ENCODE measurements around the gene CDK18.

Gene CDK18

GRCh38 chr1:205506409-205507200, 2.1 kb downstream of the CDK18 start:
- no peak for DNase-seq

DNA sequence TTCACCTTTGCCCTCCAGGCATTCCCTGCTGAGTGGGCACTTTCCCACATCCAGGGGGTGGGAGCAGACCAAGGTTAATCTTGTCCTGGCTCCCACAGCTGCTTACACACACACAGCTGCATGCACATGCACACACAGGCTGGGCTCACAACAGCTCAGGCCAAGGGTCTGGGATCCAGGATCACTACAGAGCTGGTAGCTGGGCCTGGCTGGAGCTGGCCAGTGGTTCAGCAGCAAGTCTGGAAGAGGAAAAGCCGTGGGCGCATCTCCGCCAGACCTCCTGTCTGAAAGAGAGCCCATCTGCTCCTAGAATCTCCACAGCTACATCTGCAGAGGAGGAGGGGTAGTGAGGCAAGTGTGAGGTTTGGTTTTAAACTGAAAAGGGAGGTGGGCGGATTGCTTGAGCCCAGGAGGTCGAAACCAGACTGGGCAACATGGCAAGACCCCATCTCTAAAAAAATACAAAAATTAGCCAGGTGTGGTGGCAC, 3.8 kb downstream of the CDK18 start:
- DNase-seq = no peak

- no peak for DNase-seq
Measured at GRCh38 chr1:205510308-205510950, 6.0 kb downstream of the CDK18 start.

DNA sequence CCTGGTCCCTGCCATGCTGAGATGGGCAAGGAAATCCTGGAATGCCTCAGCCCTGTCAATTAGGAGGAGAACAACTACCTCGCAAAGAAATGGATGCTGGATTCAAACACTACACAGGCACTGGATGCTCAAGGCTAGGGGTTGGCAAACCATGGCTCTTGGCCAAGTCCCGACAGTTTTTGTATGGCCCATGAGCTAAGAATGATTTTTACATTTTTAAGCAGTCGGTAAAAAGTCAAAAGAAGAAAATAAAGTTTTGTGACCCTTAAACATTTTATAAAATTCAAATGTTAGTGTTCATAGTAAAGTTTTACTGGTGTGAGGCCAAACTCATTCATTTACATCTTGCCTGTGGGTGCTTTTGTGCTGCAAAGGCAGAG, 6.5 kb downstream of the CDK18 start:
- no peak for DNase-seq

- DNase-seq = no peak
Measured at GRCh38 chr1:205512059-205513045, 7.9 kb downstream of the CDK18 start.

DNA sequence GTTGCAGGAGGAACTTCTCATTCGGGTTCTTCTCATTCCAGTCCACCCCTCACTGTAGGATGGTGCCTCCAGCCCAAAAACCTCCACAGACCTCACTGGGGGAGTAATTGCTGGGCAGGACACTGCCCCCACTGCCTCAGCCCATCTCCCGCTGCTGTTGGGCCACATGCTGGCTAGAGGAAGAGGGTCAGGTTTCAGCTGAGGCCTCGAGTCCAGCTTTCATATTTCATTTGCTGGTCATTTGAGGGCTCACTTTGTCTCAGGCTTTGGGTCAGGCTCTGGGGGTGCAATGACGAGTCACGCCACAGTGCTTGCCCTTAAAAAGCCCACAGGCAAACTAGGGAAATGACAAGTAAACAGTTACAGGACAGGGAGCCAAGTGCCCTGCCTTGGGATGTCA, 9.3 kb downstream of the CDK18 start:
- DNase-seq = no peak

- no peak for DNase-seq
Measured at GRCh38 chr1:205514211-205515142, 10.0 kb downstream of the CDK18 start.

GRCh38 chr1:205515781-205516253, 11.3 kb downstream of the CDK18 start:
- DNase-seq = no peak

GRCh38 chr1:205516362-205516761, 11.9 kb downstream of the CDK18 start:
- DNase-seq = no peak

DNA sequence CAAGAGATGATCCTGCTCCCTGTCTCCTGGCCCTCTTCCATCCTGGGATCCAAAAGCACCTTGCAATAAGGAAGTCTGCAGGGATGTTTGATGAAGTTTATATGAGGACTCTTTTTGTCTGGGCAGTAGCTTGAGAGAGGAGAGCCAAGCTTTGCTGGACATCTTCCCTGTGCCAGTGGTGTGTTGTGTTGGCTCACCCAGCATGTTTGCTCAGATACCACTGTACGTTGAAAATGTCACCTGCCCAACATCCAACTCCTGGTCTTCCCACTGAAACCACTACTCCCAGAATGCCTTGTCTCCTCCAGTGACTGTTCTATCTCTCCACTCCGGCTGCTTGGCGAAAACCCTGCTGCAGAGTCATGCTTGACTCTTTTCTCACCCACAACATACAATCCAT, 12.8 kb downstream of the CDK18 start:
- DNase-seq = no peak

DNA sequence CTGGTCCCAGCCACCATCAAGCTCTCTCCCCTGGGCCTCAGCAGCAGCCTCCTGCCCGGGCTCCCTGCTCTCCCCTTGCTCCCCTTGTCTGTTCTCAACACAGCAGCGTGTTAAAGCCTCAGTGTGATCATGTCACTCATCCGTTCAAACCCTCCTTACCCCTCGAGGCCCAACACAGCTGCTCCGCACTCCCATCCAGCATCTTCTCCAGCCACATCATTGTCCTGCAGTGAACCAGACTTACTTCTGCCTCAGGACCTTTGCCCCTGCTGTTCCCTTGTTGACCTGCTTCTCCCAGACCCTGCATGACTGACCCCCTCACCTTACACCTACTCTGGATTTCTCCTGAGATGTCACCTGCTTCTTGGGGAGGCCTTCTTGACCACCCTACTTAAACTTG, 13.3 kb downstream of the CDK18 start:
- DNase-seq = no peak

DNA sequence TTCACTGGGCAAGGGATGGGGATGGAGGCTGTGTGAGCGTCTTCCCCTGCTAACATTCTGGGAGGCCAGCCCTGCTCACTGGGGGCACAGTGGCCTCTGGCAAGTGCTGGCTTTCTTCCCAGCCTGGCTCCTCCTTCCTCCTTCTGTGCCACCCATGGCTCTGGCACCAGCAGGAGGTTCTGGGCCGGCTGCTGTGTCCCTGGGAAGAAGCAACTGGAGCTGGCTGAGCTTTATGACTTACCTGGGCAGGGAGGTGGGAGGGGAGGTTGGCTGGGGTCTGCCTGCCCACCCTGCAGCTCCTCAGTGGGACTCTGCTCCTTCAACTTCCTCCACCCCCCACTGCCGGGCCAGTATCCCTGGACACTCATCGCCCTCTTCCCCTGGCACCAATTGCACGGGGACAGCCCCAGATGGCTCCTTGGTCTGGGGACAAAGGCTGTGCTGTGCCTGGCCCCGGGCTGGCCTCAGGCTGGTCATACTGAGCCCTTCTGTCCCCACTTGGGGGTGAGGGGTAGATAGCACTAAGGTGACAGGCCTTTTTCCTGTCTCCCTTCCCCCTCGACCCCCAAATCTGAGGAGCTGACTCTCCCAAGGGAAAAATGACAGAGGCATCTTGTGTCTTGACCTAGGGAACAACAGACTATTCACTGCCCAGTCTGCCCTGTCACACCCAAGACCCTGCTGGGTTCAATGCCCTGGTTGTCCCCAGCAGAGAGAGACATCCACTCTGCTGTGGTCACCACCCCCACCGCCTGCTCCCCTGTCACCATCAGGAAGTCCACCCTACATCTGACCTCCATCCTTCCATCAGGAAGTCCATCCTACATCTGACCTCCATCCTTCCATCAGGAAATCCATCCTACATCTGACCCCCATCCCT, 14.4 kb downstream of the CDK18 start:
- no peak for DNase-seq

DNA sequence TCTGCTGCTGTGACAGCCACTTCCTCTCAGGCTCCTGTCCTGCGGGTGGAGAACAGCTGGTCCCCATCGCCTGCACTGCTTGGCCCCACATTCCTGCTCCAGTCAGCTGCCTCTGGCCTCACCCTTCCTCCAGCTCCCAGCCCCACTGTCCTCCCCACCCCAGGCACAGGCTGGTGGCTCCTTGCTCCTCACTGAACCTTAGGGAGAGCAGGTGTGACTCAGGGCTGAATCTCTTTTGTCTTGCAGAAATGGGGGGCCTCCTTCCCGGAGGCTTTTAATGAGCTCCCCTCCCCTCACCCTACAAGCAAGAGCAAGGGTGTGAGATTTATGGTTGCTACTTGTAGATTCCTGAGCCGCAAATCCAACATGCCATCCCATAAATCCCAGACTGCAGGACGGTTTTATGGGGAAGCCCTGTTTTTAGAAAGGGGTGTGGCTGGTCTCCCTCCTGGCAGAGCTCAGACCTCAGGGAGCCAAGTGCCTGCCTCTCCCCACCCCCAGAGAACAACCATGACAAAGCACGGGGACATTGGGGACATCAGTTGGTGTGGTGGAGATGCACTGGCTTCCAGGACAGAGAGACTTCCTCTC, 15.2 kb downstream of the CDK18 start:
- DNase-seq = no peak

DNA sequence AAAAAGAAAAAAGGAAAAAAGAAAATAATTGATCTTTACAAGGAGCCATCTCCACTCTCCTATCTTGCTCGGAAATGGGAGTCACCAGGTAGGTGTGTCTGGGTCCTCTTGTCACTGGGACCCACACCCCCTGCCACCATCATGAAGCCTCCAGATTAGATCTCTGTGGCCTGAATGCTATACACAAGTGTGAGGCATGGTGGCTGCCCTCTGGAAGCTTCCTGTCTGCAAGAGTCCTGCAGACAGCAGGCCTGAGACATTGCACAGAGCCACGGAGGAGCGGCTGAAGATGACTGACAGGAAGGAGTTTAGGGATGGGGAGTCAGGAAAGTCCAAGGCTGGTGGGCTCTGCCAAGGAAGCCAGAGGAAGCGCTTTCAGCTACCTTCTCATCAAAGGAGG, 16.2 kb downstream of the CDK18 start:
- no peak for DNase-seq

GRCh38 chr1:205521686-205522085, 17.2 kb downstream of the CDK18 start:
- DNase-seq = no peak

DNA sequence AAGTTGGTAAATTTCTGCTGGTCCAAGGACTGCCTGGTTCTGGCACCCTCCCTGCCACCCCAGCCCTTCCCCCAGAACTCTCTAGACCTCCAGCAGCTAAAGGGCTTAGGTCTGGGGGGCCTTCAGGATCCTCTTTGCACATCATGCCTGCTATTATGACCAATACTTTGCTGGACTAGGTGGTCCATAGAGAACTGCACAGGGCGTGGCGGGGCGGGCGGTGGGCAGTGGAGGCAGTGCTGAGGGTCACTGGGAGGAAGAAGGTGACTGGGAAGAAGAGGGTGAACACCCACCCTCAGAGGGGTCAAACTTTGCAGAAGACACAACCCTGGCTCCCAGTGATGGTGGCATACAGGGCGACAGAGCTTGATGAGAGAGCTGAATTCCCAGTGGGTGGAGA, 18.2 kb downstream of the CDK18 start:
- DNase-seq = no peak

- DNase-seq = no peak
Measured at GRCh38 chr1:205523261-205523890, 18.9 kb downstream of the CDK18 start.

- DNase-seq = peak; percentile 78
Measured at GRCh38 chr1:205523891-205524793, 19.7 kb downstream of the CDK18 start.

DNA sequence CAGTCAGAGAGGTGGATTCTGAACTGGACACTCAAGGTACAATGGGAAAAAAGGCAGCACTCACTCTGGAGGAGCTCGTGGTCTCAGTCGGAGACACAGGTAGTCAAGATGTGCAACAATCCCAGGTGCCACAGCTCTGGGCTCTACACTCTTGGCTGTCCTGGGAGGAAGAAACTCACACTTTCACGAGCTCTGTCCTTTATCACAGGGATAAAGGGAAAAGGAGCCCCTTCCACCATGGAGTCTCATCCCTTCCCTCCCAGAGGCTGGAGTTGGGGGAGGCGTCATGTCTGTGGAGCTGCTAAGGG, 20.3 kb downstream of the CDK18 start:
- no peak for DNase-seq
